Fibroblast of lung (primary cell): ENCODE data around the gene FBLN2. TPM values are rescaled to one million over a fixed set of nuclear protein-coding genes. Genes with fewer than 3 reads are reported as not detected.
A peak's percentile ranks its signal among the peaks of the same experiment; 100 is the strongest.

Experiments used
- DNase-seq, 2 donors: peaks; one replicate each; pipeline versions ENCODE4 v3.0.0 to v3.0.0-alpha.2; 2010; ENCODE audit warnings: low read depth in 2 of 2
- H2AFZ ChIP-seq: 2 replicates; pipeline ENCODE4 v1.5.1; 2012; ENCODE audit warnings: low read length, control low read depth, inconsistent platforms
- H3K27ac ChIP-seq: 2 replicates; pipeline ENCODE4 v1.5.1; 2011; ENCODE audit warnings: low read length, control low read depth; ENCODE audit not compliant: insufficient read depth
- H3K27me3 ChIP-seq: 2 replicates; pipeline ENCODE4 v1.5.1; 2011; ENCODE audit warnings: mild to moderate bottlenecking, low read length; ENCODE audit not compliant: control insufficient read depth, insufficient read depth
- H3K36me3 ChIP-seq: 2 replicates; pipeline ENCODE4 v1.5.1; 2011; ENCODE audit warnings: low read length; ENCODE audit not compliant: control insufficient read depth, insufficient read depth
- H3K4me1 ChIP-seq: 2 replicates; pipeline ENCODE4 v1.5.1; 2011; ENCODE audit warnings: low read length; ENCODE audit not compliant: control insufficient read depth, insufficient read depth; ENCODE audit errors: extremely low read depth
- H3K4me2 ChIP-seq: 2 replicates; pipeline ENCODE4 v1.5.1; 2011; ENCODE audit warnings: low read length, control low read depth; ENCODE audit not compliant: insufficient read depth; ENCODE audit errors: extremely low read depth
- H3K4me3 ChIP-seq, 4 experiments: fragments of 200-600 bp in 1 of 4; sonication (generic) in 1 of 4; replicated peaks in 1 of 4; 2 replicates each; pipeline ENCODE4 v1.5.1; 2011 to 2016; ENCODE audit warnings: low read length in 4 of 4, low read depth in 3 of 4, mild to moderate bottlenecking in 3 of 4, control low read depth in 2 of 4, inconsistent platforms in 1 of 4, mixed read lengths in 1 of 4; ENCODE audit not compliant: insufficient read depth in 1 of 4; ENCODE audit errors: control extremely low read depth in 1 of 4
- H3K79me2 ChIP-seq: 2 replicates; pipeline ENCODE4 v1.5.1; 2012; ENCODE audit warnings: mild to moderate bottlenecking, low read length, inconsistent platforms; ENCODE audit not compliant: control insufficient read depth, insufficient read depth
- H3K9ac ChIP-seq: 2 replicates; pipeline ENCODE4 v1.5.1; 2011; ENCODE audit warnings: mild to moderate bottlenecking, low read length, control low read depth; ENCODE audit not compliant: insufficient read depth
- H3K9me3 ChIP-seq: 2 replicates; pipeline ENCODE4 v1.5.1; 2012; ENCODE audit warnings: low read depth, low read length; ENCODE audit not compliant: control insufficient read depth, insufficient read depth
- H4K20me1 ChIP-seq: 2 replicates; pipeline ENCODE4 v1.5.1; 2011; ENCODE audit warnings: low read length; ENCODE audit not compliant: control insufficient read depth, insufficient read depth; ENCODE audit errors: extremely low read depth
- CTCF ChIP-seq, 2 donors: IDR thresholded peaks in 1 of 2; conservative IDR thresholded peaks in 1 of 2; 1 replicate in 1 of 2; 2 replicates in 1 of 2; pipeline ENCODE4 v1.5.1; 2011 to 2012; ENCODE audit warnings: low read length in 2 of 2, control low read depth in 1 of 2, inconsistent platforms in 1 of 2, low read depth in 1 of 2, mild to moderate bottlenecking in 1 of 2
- EZH2 ChIP-seq: IDR thresholded peaks from 2 replicates; pipeline ENCODE4 v1.5.1; 2012; ENCODE audit warnings: low read length, control low read depth, mild to moderate bottlenecking; ENCODE audit errors: missing control alignments
- polyA plus RNA-seq, 2 donors: library from polyadenylated mRNA; depleted of rRNA in 1 of 2; stranded (reverse) in 1 of 2; unstranded in 1 of 2; fragments of >200 nt; gene quantifications; 2 replicates each; pipeline ENCODE4 v1.2.1, GENCODE V29; 2011 to 2012; ENCODE audit warnings: missing spikeins in 1 of 2
- total RNA-seq: library from RNA; depleted of rRNA; stranded (reverse); fragments of >200 nt; gene quantifications from 2 replicates; pipeline ENCODE4 v1.2.1, GENCODE V29; 2014

Gene FBLN2
- total and polyA plus RNA-seq, 2 donors (not counting 1 experiment from before 2014, with no cell fraction given) = 25.4 to 138 TPM

GRCh38 chr3:13530241-13531009, 18.5 kb upstream of the FBLN2 start:
- Histone ChIP-seq H4K20me1 (no peaks in the 10 kb centered on the region), H3K9ac (no peak overlapping the region), H3K27me3 (no peaks in the 10 kb centered on the region), H3K79me2 (no peaks in the 10 kb centered on the region), H3K9me3 (no peaks in the 10 kb centered on the region), H3K4me1 (no peaks in the 10 kb centered on the region), H2AFZ (no peak overlapping the region), H3K4me3 (no peak overlapping the region), H3K36me3 (no peaks in the 10 kb centered on the region), H3K4me2 (no peak overlapping the region), H3K27ac (no peak overlapping the region)
- DNase-seq = no peak
- TF ChIP-seq CTCF (conservative IDR thresholded peaks at IDR 0.05 in 1 of 2, IDR thresholded peaks at IDR 0.05 in 1 of 2; ENCODE audit: low read depth in 1 of 2, low read length in 2 of 2) = no peak
- TF ChIP-seq EZH2 = no peak

- no peaks in the 10 kb centered on the region for H3K9me3 ChIP-seq
- H3K27ac ChIP-seq = no peak overlapping the region
- no peak overlapping the region for H3K4me2 ChIP-seq
- peaks cover 6% of the 10 kb centered on the region for H3K4me1 ChIP-seq
- no peaks in the 10 kb centered on the region for H3K79me2 ChIP-seq
- H3K9ac ChIP-seq = no peak overlapping the region
- DNase-seq = peak in 1 of 2 donors; percentile 51
- H2AFZ ChIP-seq = no peak overlapping the region
- no peaks in the 10 kb centered on the region for H3K36me3 ChIP-seq
- no peaks in the 10 kb centered on the region for H3K27me3 ChIP-seq
- H3K4me3 ChIP-seq = no peak overlapping the region
- H4K20me1 ChIP-seq = no peaks in the 10 kb centered on the region
- TF ChIP-seq EZH2 (no peak), CTCF (conservative IDR thresholded peaks at IDR 0.05 in 1 of 2, IDR thresholded peaks at IDR 0.05 in 1 of 2; ENCODE audit: low read depth in 1 of 2, low read length in 2 of 2) (no peak)
Measured at GRCh38 chr3:13532085-13532484, 16.8 kb upstream of the FBLN2 start.

- H3K27me3 ChIP-seq = no peaks in the 10 kb centered on the region
- H3K4me1 ChIP-seq = peaks cover 8% of the 10 kb centered on the region
- H2AFZ ChIP-seq = no peak overlapping the region
- no peaks in the 10 kb centered on the region for H3K36me3 ChIP-seq
- H4K20me1 ChIP-seq = no peaks in the 10 kb centered on the region
- H3K4me2 ChIP-seq = no peak overlapping the region
- no peak overlapping the region for H3K27ac ChIP-seq
- no peak overlapping the region for H3K4me3 ChIP-seq
- TF ChIP-seq CTCF (conservative IDR thresholded peaks at IDR 0.05 in 1 of 2, IDR thresholded peaks at IDR 0.05 in 1 of 2; ENCODE audit: low read depth in 1 of 2, low read length in 2 of 2) (no peak), EZH2 (no peak)
- DNase-seq = no peak
- H3K9me3 ChIP-seq = no peaks in the 10 kb centered on the region
- H3K9ac ChIP-seq = no peak overlapping the region
- no peaks in the 10 kb centered on the region for H3K79me2 ChIP-seq
Measured at GRCh38 chr3:13532631-13533030, 16.3 kb upstream of the FBLN2 start.
